ENCODE data around the gene RRAGD. TPM values are rescaled to one million over a fixed set of nuclear protein-coding genes. Genes with fewer than 3 reads are reported as not detected.

Gene RRAGD
- total and polyA plus RNA-seq, 2 experiments from 2014 or later: 7.0 to 20.1 TPM

DNA sequence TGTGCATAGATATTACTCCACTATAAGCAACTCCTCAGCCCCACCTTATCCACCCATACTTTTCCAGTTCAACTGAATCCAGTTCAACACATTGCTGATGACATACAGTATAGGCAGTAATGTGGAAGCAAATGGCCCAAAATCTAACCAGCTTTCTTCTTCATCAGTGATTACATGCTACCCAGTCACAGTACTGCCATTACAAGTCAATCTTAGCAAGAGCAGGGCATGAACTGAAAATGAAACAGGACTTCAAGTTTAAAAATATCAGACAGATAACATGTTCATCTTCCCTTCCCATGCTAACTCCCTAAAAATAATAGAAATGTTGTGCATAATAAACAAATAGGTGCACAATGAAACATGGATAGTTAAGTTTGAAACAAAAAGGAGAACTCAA is 19.2 kb downstream of the RRAGD start:
- Histone ChIP-seq H2AFZ (no peak overlapping the region), H3F3A (replicated peaks; ENCODE audit: low read depth) (no peaks in the 10 kb centered on the region), H3K36me3 (ENCODE audit: insufficient read depth) (no peaks in the 10 kb centered on the region), H3K27me3 (ENCODE audit: insufficient read depth) (no peaks in the 10 kb centered on the region), H3K4me1 (ENCODE audit: insufficient read depth) (no peaks in the 10 kb centered on the region; the same call in 1 of the 2 replicates), H3K4me2 (no peak overlapping the region), H3K4me3 (no peak overlapping the region), H3K9me2 (ENCODE audit: insufficient read depth) (no peaks in the 10 kb centered on the region; the same call in 1 of the 2 replicates), H4K20me1 (replicated peaks; ENCODE audit: insufficient read depth) (no peaks in the 10 kb centered on the region; the same call in none of the 2 replicates), H3K27ac (ENCODE audit: low read depth) (no peak overlapping the region), H3K79me2 (replicated peaks; ENCODE audit: insufficient read depth) (peaks cover 10% of the 10 kb centered on the region)
- Mint-ChIP-seq H3K27ac (no peak overlapping the region), H3K36me3 (ENCODE audit: low read depth) (0 out of 3 replicates have a peak, but pooled peaks cover 4% of the 10 kb centered on the region), H3K9me3 (no peaks in the 10 kb centered on the region), H3K4me1 (no peaks in the 10 kb centered on the region), H3K27me3 (ENCODE audit: insufficient read depth, low read depth, poor library complexity) (peaks cover 2% of the 10 kb centered on the region), H3K4me3 (no peak overlapping the region)
- TF ChIP-seq EZH2 (IDR thresholded peaks at IDR 0.05; ENCODE audit: low read depth, unreplicated experiment): no peak
- DNase-seq (ENCODE audit: low spot score) (no peak), ATAC-seq (no peak)

DNA sequence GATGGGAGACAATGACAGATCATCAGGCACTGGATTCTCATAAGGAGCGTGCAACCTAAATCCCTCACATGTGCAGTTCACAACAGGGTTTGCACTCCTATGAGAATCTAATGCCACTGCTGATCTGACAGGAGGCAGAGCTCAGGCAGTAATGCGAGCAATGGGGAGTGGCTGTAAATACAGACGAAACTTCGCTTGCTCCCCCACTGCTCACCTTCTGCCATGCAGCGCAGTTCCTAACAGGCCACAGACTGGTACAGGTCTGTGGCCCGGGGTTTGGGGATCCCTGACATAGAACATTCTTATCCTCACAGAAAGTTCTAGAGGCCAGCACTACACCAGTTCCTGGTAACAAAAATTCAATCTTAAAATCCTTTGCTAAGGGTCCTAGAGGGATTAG is 23.2 kb downstream of the RRAGD start:
- Histone ChIP-seq H2AFZ (no peak overlapping the region), H3K4me1 (ENCODE audit: insufficient read depth) (no peaks in the 10 kb centered on the region; the same call in 1 of the 2 replicates), H3K4me2 (no peak overlapping the region), H3F3A (replicated peaks; ENCODE audit: low read depth) (no peaks in the 10 kb centered on the region), H4K20me1 (replicated peaks; ENCODE audit: insufficient read depth) (no peaks in the 10 kb centered on the region; the same call in none of the 2 replicates), H3K9me2 (ENCODE audit: insufficient read depth) (no peaks in the 10 kb centered on the region; the same call in 1 of the 2 replicates), H3K36me3 (ENCODE audit: insufficient read depth) (no peaks in the 10 kb centered on the region), H3K27me3 (ENCODE audit: insufficient read depth) (no peaks in the 10 kb centered on the region), H3K27ac (ENCODE audit: low read depth) (no peak overlapping the region), H3K4me3 (no peak overlapping the region), H3K79me2 (replicated peaks; ENCODE audit: insufficient read depth) (peaks cover 3% of the 10 kb centered on the region; the same call in 1 of the 2 replicates)
- Mint-ChIP-seq H3K27me3 (ENCODE audit: insufficient read depth, low read depth, poor library complexity) (no peaks in the 10 kb centered on the region), H3K27ac (no peak overlapping the region), H3K36me3 (ENCODE audit: low read depth) (no peaks in the 10 kb centered on the region), H3K9me3 (no peaks in the 10 kb centered on the region), H3K4me3 (no peak overlapping the region), H3K4me1 (peaks cover 7% of the 10 kb centered on the region; the same call in 2 of the 3 replicates)
- ATAC-seq (no peak), DNase-seq (ENCODE audit: low spot score) (no peak)
- TF ChIP-seq POLR2AphosphoS5 (IDR thresholded peaks at IDR 0.05; ENCODE audit: low read depth) (no peak), STAT1 (IDR thresholded peaks at IDR 0.05; ENCODE audit: unreplicated experiment) (no peak), CREB1 (CRISPR knock-in tag; IDR thresholded peaks at IDR 0.05; ENCODE audit: low read depth) (no peak), JUNB (IDR thresholded peaks at IDR 0.05; ENCODE audit: unreplicated experiment) (no peak), ZNF331 (CRISPR knock-in tag; IDR thresholded peaks at IDR 0.05; ENCODE audit: low read depth) (no peak)
- TF ChIP-seq, protein P1, sequence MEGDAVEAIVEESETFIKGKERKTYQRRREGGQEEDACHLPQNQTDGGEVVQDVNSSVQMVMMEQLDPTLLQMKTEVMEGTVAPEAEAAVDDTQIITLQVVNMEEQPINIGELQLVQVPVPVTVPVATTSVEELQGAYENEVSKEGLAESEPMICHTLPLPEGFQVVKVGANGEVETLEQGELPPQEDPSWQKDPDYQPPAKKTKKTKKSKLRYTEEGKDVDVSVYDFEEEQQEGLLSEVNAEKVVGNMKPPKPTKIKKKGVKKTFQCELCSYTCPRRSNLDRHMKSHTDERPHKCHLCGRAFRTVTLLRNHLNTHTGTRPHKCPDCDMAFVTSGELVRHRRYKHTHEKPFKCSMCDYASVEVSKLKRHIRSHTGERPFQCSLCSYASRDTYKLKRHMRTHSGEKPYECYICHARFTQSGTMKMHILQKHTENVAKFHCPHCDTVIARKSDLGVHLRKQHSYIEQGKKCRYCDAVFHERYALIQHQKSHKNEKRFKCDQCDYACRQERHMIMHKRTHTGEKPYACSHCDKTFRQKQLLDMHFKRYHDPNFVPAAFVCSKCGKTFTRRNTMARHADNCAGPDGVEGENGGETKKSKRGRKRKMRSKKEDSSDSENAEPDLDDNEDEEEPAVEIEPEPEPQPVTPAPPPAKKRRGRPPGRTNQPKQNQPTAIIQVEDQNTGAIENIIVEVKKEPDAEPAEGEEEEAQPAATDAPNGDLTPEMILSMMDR (conservative IDR thresholded peaks at IDR 0.05; ENCODE audit: low read depth in 2 of 2): no peak
- TF ChIP-seq, protein P2, sequence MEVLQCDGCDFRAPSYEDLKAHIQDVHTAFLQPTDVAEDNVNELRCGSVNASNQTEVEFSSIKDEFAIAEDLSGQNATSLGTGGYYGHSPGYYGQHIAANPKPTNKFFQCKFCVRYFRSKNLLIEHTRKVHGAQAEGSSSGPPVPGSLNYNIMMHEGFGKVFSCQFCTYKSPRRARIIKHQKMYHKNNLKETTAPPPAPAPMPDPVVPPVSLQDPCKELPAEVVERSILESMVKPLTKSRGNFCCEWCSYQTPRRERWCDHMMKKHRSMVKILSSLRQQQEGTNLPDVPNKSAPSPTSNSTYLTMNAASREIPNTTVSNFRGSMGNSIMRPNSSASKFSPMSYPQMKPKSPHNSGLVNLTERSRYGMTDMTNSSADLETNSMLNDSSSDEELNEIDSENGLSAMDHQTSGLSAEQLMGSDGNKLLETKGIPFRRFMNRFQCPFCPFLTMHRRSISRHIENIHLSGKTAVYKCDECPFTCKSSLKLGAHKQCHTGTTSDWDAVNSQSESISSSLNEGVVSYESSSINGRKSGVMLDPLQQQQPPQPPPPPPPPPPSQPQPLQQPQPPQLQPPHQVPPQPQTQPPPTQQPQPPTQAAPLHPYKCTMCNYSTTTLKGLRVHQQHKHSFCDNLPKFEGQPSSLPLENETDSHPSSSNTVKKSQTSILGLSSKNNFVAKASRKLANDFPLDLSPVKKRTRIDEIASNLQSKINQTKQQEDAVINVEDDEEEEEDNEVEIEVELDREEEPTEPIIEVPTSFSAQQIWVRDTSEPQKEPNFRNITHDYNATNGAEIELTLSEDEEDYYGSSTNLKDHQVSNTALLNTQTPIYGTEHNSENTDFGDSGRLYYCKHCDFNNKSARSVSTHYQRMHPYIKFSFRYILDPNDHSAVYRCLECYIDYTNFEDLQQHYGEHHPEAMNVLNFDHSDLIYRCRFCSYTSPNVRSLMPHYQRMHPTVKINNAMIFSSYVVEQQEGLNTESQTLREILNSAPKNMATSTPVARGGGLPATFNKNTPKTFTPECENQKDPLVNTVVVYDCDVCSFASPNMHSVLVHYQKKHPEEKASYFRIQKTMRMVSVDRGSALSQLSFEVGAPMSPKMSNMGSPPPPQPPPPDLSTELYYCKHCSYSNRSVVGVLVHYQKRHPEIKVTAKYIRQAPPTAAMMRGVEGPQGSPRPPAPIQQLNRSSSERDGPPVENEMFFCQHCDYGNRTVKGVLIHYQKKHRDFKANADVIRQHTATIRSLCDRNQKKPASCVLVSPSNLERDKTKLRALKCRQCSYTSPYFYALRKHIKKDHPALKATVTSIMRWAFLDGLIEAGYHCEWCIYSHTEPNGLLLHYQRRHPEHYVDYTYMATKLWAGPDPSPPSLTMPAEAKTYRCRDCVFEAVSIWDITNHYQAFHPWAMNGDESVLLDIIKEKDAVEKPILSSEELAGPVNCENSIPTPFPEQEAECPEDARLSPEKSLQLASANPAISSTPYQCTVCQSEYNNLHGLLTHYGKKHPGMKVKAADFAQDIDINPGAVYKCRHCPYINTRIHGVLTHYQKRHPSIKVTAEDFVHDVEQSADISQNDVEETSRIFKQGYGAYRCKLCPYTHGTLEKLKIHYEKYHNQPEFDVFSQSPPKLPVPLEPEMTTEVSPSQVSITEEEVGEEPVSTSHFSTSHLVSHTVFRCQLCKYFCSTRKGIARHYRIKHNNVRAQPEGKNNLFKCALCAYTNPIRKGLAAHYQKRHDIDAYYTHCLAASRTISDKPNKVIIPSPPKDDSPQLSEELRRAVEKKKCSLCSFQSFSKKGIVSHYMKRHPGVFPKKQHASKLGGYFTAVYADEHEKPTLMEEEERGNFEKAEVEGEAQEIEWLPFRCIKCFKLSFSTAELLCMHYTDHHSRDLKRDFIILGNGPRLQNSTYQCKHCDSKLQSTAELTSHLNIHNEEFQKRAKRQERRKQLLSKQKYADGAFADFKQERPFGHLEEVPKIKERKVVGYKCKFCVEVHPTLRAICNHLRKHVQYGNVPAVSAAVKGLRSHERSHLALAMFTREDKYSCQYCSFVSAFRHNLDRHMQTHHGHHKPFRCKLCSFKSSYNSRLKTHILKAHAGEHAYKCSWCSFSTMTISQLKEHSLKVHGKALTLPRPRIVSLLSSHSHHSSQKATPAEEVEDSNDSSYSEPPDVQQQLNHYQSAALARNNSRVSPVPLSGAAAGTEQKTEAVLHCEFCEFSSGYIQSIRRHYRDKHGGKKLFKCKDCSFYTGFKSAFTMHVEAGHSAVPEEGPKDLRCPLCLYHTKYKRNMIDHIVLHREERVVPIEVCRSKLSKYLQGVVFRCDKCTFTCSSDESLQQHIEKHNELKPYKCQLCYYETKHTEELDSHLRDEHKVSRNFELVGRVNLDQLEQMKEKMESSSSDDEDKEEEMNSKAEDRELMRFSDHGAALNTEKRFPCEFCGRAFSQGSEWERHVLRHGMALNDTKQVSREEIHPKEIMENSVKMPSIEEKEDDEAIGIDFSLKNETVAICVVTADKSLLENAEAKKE (CRISPR knock-in tag; IDR thresholded peaks at IDR 0.05): no peak
- TF ChIP-seq, protein P3, sequence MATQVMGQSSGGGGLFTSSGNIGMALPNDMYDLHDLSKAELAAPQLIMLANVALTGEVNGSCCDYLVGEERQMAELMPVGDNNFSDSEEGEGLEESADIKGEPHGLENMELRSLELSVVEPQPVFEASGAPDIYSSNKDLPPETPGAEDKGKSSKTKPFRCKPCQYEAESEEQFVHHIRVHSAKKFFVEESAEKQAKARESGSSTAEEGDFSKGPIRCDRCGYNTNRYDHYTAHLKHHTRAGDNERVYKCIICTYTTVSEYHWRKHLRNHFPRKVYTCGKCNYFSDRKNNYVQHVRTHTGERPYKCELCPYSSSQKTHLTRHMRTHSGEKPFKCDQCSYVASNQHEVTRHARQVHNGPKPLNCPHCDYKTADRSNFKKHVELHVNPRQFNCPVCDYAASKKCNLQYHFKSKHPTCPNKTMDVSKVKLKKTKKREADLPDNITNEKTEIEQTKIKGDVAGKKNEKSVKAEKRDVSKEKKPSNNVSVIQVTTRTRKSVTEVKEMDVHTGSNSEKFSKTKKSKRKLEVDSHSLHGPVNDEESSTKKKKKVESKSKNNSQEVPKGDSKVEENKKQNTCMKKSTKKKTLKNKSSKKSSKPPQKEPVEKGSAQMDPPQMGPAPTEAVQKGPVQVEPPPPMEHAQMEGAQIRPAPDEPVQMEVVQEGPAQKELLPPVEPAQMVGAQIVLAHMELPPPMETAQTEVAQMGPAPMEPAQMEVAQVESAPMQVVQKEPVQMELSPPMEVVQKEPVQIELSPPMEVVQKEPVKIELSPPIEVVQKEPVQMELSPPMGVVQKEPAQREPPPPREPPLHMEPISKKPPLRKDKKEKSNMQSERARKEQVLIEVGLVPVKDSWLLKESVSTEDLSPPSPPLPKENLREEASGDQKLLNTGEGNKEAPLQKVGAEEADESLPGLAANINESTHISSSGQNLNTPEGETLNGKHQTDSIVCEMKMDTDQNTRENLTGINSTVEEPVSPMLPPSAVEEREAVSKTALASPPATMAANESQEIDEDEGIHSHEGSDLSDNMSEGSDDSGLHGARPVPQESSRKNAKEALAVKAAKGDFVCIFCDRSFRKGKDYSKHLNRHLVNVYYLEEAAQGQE (IDR thresholded peaks at IDR 0.05; ENCODE audit: unreplicated experiment): no peak
